AG04450 (cell line): ENCODE data around the gene PICK1. TPM values are rescaled to one million over a fixed set of nuclear protein-coding genes. Genes with fewer than 3 reads are reported as not detected.
A peak's percentile ranks its signal among the peaks of the same experiment; 100 is the strongest.

Experiments
- CTCF ChIA-PET: fragments of 300-600, 350-600 bp; formaldehyde crosslinking; extraction: SDS; loops from one replicate; lab custom pipeline; 2022; ENCODE audit warnings: antibody characterized with exemption, inconsistent platforms; lab: Charles Lee
- POLR2A ChIA-PET: fragments of 350-600 bp; formaldehyde crosslinking; extraction: SDS; loops from one replicate; lab custom pipeline; 2021; ENCODE audit warnings: antibody characterized with exemption, inconsistent platforms; lab: Yijun Ruan, JAX
- DNase-seq: peaks from one replicate; pipeline ENCODE4 v3.0.0-alpha.2; 2011; ENCODE audit warnings: low read depth, low spot score
- H3K27ac ChIP-seq: one replicate; pipeline ENCODE4 v1.5.1; 2012; ENCODE audit warnings: low read depth, low read length, control low read depth
- H3K27me3 ChIP-seq: one replicate; pipeline ENCODE4 v1.6.0; 2012; ENCODE audit warnings: low read length; ENCODE audit not compliant: control insufficient read depth, insufficient read depth
- H3K4me3 ChIP-seq: 2 replicates; pipeline ENCODE4 v1.5.1; 2011; ENCODE audit warnings: mild to moderate bottlenecking, low read depth, low read length, control low read depth
- H3K9me3 ChIP-seq: 2 replicates; pipeline ENCODE4 v1.5.1; 2012; ENCODE audit warnings: low read length; ENCODE audit not compliant: control insufficient read depth, insufficient read depth
- polyA plus RNA-seq: library from polyadenylated mRNA; depleted of rRNA; stranded (reverse); fragments of >200 nt; gene quantifications from 2 replicates; pipeline ENCODE4 v1.2.3, GENCODE V29; 2011
- TF ChIP-seq, protein P1 (sequence below): IDR thresholded peaks from 2 replicates; pipeline ENCODE4 v1.5.1; 2011; ENCODE audit warnings: low read depth, low read length, control low read depth, inconsistent platforms

Gene PICK1
- polyA plus RNA-seq, 1 experiment: 11.5 TPM

DNA sequence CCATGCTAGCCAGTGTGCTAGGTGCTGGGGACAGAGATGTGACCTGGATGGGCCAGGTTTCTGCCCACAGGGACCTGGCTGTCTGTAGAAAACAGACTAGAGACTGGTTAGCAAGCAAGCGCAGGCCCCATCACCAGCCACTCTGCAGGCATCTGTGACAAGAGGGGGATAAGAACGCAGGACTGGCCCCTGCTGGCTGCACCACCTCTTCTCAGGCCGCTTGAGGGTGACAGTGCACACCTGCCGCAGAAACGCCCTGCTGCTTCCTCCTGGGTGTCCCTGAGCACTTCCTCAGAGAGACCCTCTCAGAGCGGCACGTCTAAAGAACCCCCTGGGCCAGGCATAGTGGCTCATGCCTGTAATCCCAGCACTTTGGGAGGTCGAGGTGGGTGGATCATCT is 5.9 kb upstream of the PICK1 start:
- CTCF ChIA-PET: interaction anchor here (1.0 to 1.7 kb wide), 4 partner anchors 23 to 631 kb away, joined by 3 to 8 read pairs (median 4); partner anchors contain the start of gene TOMM22
- TF ChIP-seq, protein P1, sequence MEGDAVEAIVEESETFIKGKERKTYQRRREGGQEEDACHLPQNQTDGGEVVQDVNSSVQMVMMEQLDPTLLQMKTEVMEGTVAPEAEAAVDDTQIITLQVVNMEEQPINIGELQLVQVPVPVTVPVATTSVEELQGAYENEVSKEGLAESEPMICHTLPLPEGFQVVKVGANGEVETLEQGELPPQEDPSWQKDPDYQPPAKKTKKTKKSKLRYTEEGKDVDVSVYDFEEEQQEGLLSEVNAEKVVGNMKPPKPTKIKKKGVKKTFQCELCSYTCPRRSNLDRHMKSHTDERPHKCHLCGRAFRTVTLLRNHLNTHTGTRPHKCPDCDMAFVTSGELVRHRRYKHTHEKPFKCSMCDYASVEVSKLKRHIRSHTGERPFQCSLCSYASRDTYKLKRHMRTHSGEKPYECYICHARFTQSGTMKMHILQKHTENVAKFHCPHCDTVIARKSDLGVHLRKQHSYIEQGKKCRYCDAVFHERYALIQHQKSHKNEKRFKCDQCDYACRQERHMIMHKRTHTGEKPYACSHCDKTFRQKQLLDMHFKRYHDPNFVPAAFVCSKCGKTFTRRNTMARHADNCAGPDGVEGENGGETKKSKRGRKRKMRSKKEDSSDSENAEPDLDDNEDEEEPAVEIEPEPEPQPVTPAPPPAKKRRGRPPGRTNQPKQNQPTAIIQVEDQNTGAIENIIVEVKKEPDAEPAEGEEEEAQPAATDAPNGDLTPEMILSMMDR: no peak
- Histone ChIP-seq H3K4me3 (no peak overlapping the region), H3K27me3 (peaks cover 6% of the 10 kb centered on the region), H3K9me3 (no peaks in the 10 kb centered on the region), H3K27ac (no peak overlapping the region)
- POLR2A ChIA-PET: no interaction called here
- DNase-seq: no peak

DNA sequence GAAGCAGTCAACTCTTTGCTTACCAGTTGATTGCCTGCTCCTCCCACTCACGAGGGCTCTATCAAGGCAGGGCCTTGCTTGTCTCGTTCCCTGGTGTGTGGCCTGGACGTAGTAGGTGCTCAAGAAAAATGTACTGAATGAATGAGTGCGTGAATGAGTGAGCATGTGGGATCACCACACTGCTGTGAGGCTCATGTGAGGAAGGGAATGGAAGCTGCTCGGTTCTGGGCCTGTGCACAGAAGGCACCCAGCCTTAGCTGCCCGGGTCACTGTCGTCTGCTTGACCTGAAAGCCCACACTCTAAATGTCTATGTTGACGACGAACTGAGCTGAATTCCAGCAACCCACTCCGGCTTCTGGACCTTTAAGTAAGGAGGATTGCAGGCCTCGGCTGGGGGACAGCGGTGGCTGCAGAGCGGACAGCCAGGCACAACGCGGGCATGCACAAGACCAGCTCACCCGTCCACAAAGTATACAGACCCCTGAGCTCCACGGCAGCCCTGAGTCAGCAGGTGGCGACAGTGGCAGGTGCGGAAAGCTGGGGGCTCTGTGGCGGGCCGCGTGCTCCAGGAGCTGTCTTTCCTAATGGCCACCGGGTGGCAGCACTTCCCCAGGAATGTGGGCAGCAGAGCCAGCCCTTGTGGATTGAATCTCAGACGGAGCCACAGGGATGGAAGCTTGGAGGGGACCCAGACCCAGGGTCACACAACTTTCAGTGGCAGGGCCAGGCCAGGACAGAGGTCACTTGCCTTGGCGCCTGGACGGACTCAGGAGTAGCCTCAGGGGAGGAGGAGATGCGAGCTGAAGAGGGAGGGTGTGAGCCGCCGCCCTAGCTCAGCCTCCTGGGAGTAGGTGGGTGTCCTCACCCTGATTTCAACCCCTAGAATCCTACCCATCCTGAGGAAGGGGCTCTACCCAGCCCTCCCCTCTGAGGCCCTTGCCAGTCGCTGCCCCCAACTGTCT is 5.0 kb upstream of the PICK1 start:
- POLR2A ChIA-PET: interaction anchor here (0.5 to 0.9 kb wide), 3 partner anchors 66 to 429 kb away, joined by 3 to 4 read pairs (median 3); partner anchors contain the start of genes C22orf23 and POLR2F

GRCh38 chr22:38062791-38063190 is 5.6 kb downstream of the PICK1 start:
- TF ChIP-seq, protein P1: no peak
- H3K4me3 ChIP-seq: no peak overlapping the region
- no peaks in the 10 kb centered on the region for H3K27me3 ChIP-seq
- CTCF ChIA-PET: no interaction called here
- H3K27ac ChIP-seq: no peak overlapping the region
- no peak for DNase-seq
- POLR2A ChIA-PET: no interaction called here
- H3K9me3 ChIP-seq: no peaks in the 10 kb centered on the region

More for the DNA sequence above, 5.0 kb upstream of the PICK1 start:
- H3K27me3 ChIP-seq: peaks cover 4% of the 10 kb centered on the region
- CTCF ChIA-PET: interaction anchor here (0.5 to 2.2 kb wide), 34 partner anchors 8 to 818 kb away, joined by 3 to 23 read pairs (median 4); partner anchors contain the start of genes PLA2G6 and TOMM22
- H3K9me3 ChIP-seq: peaks cover 4% of the 10 kb centered on the region; the same call in 1 of the 2 replicates
- TF ChIP-seq, protein P1: peak; percentile 73
- DNase-seq: peak; percentile 30
- H3K27ac ChIP-seq: no peak overlapping the region
- H3K4me3 ChIP-seq: no peak overlapping the region

GRCh38 chr22:38065539-38065938 is 8.3 kb downstream of the PICK1 start:
- ChIA-PET CTCF (interaction anchor here (1.1 kb wide), 1 partner anchor 13 kb away, joined by 5 read pairs; no protein-coding TSS in a partner anchor), POLR2A (no interaction called here)
- Histone ChIP-seq H3K27me3 (no peaks in the 10 kb centered on the region), H3K4me3 (no peak overlapping the region), H3K9me3 (no peaks in the 10 kb centered on the region), H3K27ac (no peak overlapping the region)
- TF ChIP-seq, protein P1: no peak
- DNase-seq: no peak
